Measurements from ENCODE around the gene ATP1B3.
"Not testable (repeated sequence)": the region's sequence is repeated elsewhere in the genome, so short reads cannot be mapped to it uniquely, and the experiment has no call there.

GRCh38 chr3:141974777-141975176, 98.3 kb downstream of the ATP1B3 start:
- TF ChIP-seq, protein P1, sequence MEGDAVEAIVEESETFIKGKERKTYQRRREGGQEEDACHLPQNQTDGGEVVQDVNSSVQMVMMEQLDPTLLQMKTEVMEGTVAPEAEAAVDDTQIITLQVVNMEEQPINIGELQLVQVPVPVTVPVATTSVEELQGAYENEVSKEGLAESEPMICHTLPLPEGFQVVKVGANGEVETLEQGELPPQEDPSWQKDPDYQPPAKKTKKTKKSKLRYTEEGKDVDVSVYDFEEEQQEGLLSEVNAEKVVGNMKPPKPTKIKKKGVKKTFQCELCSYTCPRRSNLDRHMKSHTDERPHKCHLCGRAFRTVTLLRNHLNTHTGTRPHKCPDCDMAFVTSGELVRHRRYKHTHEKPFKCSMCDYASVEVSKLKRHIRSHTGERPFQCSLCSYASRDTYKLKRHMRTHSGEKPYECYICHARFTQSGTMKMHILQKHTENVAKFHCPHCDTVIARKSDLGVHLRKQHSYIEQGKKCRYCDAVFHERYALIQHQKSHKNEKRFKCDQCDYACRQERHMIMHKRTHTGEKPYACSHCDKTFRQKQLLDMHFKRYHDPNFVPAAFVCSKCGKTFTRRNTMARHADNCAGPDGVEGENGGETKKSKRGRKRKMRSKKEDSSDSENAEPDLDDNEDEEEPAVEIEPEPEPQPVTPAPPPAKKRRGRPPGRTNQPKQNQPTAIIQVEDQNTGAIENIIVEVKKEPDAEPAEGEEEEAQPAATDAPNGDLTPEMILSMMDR (IDR thresholded peaks at IDR 0.05 in 2 of 3, conservative IDR thresholded peaks at IDR 0.05 in 1 of 3; ENCODE audit: insufficient read depth in 2 of 3, low read depth in 1 of 3, low read length in 3 of 3) = not testable (repeated sequence)
- not testable (repeated sequence) for TF ChIP-seq RFX1 (IDR thresholded peaks at IDR 0.05); AFF4 (CRISPR knock-in tag; IDR thresholded peaks at IDR 0.05)
